Osteoblast (primary cell): ENCODE measurements around the gene CDYL. TPM values are rescaled to one million over a fixed set of nuclear protein-coding genes. Genes with fewer than 3 reads are reported as not detected.

ENCODE experiments used
- DNase-seq: peaks from one replicate; pipeline ENCODE4 v3.0.0; 2011; ENCODE audit warnings: low spot score, mixed read lengths; ENCODE audit not compliant: insufficient read length; ENCODE audit errors: missing footprints
- H2AFZ ChIP-seq: 2 replicates; pipeline ENCODE4 v1.6.0; 2011; ENCODE audit warnings: mild to moderate bottlenecking, low read length
- H3K27ac ChIP-seq: 2 replicates; pipeline ENCODE4 v1.5.1; 2011; ENCODE audit warnings: mild to moderate bottlenecking, low read depth, low read length, moderate library complexity
- H3K27me3 ChIP-seq: 2 replicates; pipeline ENCODE4 v1.6.0; 2012; ENCODE audit warnings: mild to moderate bottlenecking, control low read depth, inconsistent platforms, low read length, moderate library complexity; ENCODE audit not compliant: insufficient read depth
- H3K36me3 ChIP-seq: 2 replicates; pipeline ENCODE4 v1.5.1; 2011; ENCODE audit warnings: mild to moderate bottlenecking, low read length, control low read depth, moderate library complexity; ENCODE audit not compliant: insufficient read depth
- H3K4me1 ChIP-seq: 2 replicates; pipeline ENCODE4 v1.5.1; 2011; ENCODE audit warnings: mild to moderate bottlenecking, low read length, control low read depth, moderate library complexity; ENCODE audit not compliant: insufficient read depth
- H3K4me2 ChIP-seq: 2 replicates; pipeline ENCODE4 v1.6.0; 2011; ENCODE audit warnings: mild to moderate bottlenecking, low read length; ENCODE audit not compliant: insufficient read depth
- H3K4me3 ChIP-seq: fragments of 200-600 bp; sonication (generic); 3 replicates; pipeline ENCODE4 v1.5.1; 2012; ENCODE audit warnings: mild to moderate bottlenecking, low read length, inconsistent platforms; ENCODE audit not compliant: insufficient read depth
- H3K79me2 ChIP-seq: 2 replicates; pipeline ENCODE4 v1.6.0; 2012; ENCODE audit warnings: mild to moderate bottlenecking, low read length, control low read depth, inconsistent platforms; ENCODE audit not compliant: insufficient read depth
- H3K9me3 ChIP-seq: 2 replicates; pipeline ENCODE4 v1.5.1; 2011; ENCODE audit warnings: low read depth, low read length, control low read depth
- H4K20me1 ChIP-seq: 2 replicates; pipeline ENCODE4 v1.6.0; 2012; ENCODE audit warnings: mild to moderate bottlenecking, low read length, control low read depth; ENCODE audit not compliant: insufficient read depth
- total RNA-seq: library from RNA; depleted of rRNA; stranded (reverse); fragments of >200 nt; gene quantifications from 2 replicates; pipeline ENCODE4 v1.2.3, GENCODE V29; 2012
- TF ChIP-seq, protein P1 (sequence below): IDR thresholded peaks from 2 replicates; pipeline ENCODE4 v1.5.1; 2011; ENCODE audit warnings: mild to moderate bottlenecking, low read depth, low read length, moderate library complexity; ENCODE audit errors: extremely low read depth

Gene CDYL
- total RNA-seq, 1 donor: 106 TPM

DNA sequence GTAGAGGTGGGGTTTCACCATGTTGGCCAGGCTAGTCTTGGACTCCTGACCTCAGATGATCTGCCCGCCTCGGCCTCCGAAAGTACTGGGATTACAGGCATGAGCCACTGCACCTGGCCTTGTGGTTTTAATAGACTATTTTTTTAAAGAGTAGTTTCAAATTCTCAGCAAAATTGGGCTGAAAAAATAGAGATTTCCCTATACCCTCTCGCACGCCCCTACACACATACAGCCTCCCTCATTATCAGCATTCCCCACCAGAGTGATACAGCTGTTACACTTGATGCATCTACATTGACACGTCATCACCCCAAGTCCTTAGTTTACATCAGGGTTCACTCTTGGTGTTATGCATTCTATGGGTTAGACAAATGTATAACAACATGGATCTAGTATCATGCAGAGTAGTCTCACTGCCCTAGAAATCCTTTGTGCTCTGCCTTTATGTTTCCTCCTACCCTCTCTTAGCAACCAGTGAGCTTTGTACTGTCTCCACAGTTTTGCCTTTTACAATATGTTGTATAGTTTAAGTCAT lies 103.6 kb downstream of the CDYL start:
- Histone ChIP-seq H3K9me3 (no peaks in the 10 kb centered on the region), H3K27me3 (no peaks in the 10 kb centered on the region), H3K4me3 (no peak overlapping the region), H4K20me1 (peaks cover 35% of the 10 kb centered on the region), H3K4me1 (peaks cover 4% of the 10 kb centered on the region), H3K4me2 (no peak overlapping the region), H3K79me2 (peaks cover 80% of the 10 kb centered on the region), H3K36me3 (no peaks in the 10 kb centered on the region), H3K27ac (no peak overlapping the region), H2AFZ (no peak overlapping the region)
- TF ChIP-seq, protein P1, sequence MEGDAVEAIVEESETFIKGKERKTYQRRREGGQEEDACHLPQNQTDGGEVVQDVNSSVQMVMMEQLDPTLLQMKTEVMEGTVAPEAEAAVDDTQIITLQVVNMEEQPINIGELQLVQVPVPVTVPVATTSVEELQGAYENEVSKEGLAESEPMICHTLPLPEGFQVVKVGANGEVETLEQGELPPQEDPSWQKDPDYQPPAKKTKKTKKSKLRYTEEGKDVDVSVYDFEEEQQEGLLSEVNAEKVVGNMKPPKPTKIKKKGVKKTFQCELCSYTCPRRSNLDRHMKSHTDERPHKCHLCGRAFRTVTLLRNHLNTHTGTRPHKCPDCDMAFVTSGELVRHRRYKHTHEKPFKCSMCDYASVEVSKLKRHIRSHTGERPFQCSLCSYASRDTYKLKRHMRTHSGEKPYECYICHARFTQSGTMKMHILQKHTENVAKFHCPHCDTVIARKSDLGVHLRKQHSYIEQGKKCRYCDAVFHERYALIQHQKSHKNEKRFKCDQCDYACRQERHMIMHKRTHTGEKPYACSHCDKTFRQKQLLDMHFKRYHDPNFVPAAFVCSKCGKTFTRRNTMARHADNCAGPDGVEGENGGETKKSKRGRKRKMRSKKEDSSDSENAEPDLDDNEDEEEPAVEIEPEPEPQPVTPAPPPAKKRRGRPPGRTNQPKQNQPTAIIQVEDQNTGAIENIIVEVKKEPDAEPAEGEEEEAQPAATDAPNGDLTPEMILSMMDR: no peak
- no peak for DNase-seq

DNA sequence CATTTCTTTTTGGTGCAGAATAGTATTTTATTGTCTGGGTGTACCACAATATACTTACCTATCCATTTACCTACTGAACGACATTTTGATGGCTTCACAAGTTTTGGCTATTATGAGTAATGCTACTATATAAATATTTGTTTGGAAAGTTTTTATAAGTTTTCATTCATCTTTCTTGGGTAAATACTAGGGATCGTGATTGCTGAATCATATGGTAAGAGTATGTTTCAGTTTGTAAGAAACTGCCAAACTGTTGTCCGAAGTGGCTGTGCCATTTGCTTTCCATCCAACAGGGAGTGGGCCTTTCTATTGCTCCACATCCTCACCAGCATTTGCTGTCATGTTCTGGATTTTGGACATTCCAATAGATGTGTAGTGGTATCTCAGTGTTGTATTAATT lies 104.2 kb downstream of the CDYL start:
- H3K79me2 ChIP-seq: peaks cover 79% of the 10 kb centered on the region
- H3K27me3 ChIP-seq: no peaks in the 10 kb centered on the region
- H3K4me2 ChIP-seq: no peak overlapping the region
- no peaks in the 10 kb centered on the region for H3K36me3 ChIP-seq
- peaks cover 4% of the 10 kb centered on the region for H3K4me1 ChIP-seq
- peaks cover 36% of the 10 kb centered on the region for H4K20me1 ChIP-seq
- TF ChIP-seq, protein P1: no peak
- H2AFZ ChIP-seq: no peak overlapping the region
- no peak overlapping the region for H3K4me3 ChIP-seq
- DNase-seq: no peak
- no peaks in the 10 kb centered on the region for H3K9me3 ChIP-seq
- no peak overlapping the region for H3K27ac ChIP-seq

DNA sequence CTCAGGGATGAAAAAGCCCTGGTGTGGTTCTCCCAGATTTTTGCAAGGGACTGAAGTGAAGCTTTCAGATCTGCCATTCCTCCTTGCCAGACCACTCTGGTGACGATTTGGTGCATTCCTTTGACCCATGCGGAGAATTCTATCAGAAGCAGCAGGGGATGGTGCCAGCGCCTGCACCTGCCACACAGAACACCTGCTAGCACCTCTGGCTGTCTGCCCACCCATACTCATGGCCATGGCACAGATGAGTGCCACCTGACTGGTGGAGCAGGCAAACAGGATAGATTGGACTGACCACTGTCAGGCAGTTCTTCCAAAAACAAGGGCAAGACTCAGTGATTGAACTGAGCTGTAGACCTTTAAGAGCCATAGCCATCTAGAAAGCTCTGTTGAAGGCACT lies 107.1 kb downstream of the CDYL start:
- H3K4me3 ChIP-seq: no peak overlapping the region
- H4K20me1 ChIP-seq: peaks cover 36% of the 10 kb centered on the region
- H3K4me1 ChIP-seq: peaks cover 4% of the 10 kb centered on the region
- TF ChIP-seq, protein P1: no peak
- H2AFZ ChIP-seq: no peak overlapping the region
- no peaks in the 10 kb centered on the region for H3K36me3 ChIP-seq
- no peak overlapping the region for H3K27ac ChIP-seq
- H3K4me2 ChIP-seq: no peak overlapping the region
- no peaks in the 10 kb centered on the region for H3K27me3 ChIP-seq
- H3K9me3 ChIP-seq: no peaks in the 10 kb centered on the region
- no peak for DNase-seq
- peaks cover 79% of the 10 kb centered on the region for H3K79me2 ChIP-seq

DNA sequence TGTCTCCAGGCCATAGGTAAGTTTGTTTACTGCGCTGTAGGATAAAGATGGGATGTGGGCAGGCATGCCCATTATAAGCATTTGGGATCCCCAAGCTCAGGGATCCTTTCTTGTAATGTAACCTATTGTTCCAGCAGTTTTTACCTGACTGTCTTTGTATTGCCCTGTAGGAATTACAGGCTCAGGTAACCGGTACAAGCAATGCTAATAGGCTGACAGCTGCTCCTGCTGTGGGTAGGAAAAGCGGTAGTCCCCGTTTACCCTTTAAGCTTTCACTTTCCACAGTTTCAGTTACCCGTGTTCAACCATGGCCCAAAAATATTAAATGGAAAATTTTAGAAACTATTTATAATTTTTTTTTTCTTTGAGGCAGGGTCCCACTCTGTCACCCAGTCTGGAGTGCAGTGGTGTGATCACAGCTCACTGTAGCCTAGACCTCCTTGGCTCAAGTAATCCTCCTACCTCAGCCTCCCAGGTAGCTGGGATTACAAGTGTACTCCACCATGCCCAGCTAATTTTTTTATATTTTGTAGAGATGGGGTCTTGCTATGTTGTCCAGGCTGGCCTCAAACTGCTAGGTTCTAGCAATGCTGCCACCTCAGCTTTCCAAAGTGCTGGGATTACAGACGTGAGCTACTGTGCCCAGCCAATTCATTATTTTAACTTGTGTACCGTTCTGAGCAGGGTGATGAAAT lies 108.6 kb downstream of the CDYL start:
- H3K4me3 ChIP-seq: no peak overlapping the region
- DNase-seq: no peak
- no peaks in the 10 kb centered on the region for H3K36me3 ChIP-seq
- H4K20me1 ChIP-seq: peaks cover 43% of the 10 kb centered on the region
- TF ChIP-seq, protein P1: no peak
- H3K27me3 ChIP-seq: no peaks in the 10 kb centered on the region
- H2AFZ ChIP-seq: no peak overlapping the region
- peaks cover 84% of the 10 kb centered on the region for H3K79me2 ChIP-seq
- peaks cover 4% of the 10 kb centered on the region for H3K4me1 ChIP-seq
- no peak overlapping the region for H3K27ac ChIP-seq
- no peak overlapping the region for H3K4me2 ChIP-seq
- H3K9me3 ChIP-seq: no peaks in the 10 kb centered on the region
